Measurements from ENCODE around the gene ANAPC5. TPM values are rescaled to one million over a fixed set of nuclear protein-coding genes. Genes with fewer than 3 reads are reported as not detected.

ANAPC5 gene
- total RNA-seq, 1 experiment from 2014 or later = 132 TPM

GRCh38 chr12:121260091-121260490 lies 92.1 kb downstream of the ANAPC5 start:
- DNase-seq (ENCODE audit: low spot score) = no peak

- no peak for DNase-seq (ENCODE audit: low spot score)
Observed at GRCh38 chr12:121259074-121259473, 93.1 kb downstream of the ANAPC5 start.

Other genes starting within 250 kb of the ANAPC5 start
- gene P2RX7, start 219.5 kb downstream of the ANAPC5 start, total RNA-seq (2014; rRNA removed; shearing (Covaris generic)) = 1.9 and 3.8 TPM in 2 replicates
- gene P2RX4, start 142.3 kb downstream of the ANAPC5 start, total RNA-seq (2014; rRNA removed; shearing (Covaris generic)) = 16.2 and 23.7 TPM in 2 replicates
- 9.6 and 9.8 TPM in 2 replicates for gene CAMKK2, start 55.7 kb downstream of the ANAPC5 start, total RNA-seq (2014; rRNA removed; shearing (Covaris generic))
- gene RNF34, start 47.7 kb upstream of the ANAPC5 start, total RNA-seq (2014; rRNA removed; shearing (Covaris generic)) = 62.3 and 76.7 TPM in 2 replicates
- 27.7 and 37.2 TPM in 2 replicates for gene KDM2B, start 228.6 kb upstream of the ANAPC5 start, total RNA-seq (2014; rRNA removed; shearing (Covaris generic))

Data from A172 (cell line).